Measurements from ENCODE around the gene SUN3. TPM values are rescaled to one million over a fixed set of nuclear protein-coding genes. Genes with fewer than 3 reads are reported as not detected.
"Not testable (repeated sequence)": the region's sequence is repeated elsewhere in the genome, so short reads cannot be mapped to it uniquely, and the experiment has no call there.

SUN3 gene
- total RNA-seq, 1 donor from 2014 or later, result not detected

DNA sequence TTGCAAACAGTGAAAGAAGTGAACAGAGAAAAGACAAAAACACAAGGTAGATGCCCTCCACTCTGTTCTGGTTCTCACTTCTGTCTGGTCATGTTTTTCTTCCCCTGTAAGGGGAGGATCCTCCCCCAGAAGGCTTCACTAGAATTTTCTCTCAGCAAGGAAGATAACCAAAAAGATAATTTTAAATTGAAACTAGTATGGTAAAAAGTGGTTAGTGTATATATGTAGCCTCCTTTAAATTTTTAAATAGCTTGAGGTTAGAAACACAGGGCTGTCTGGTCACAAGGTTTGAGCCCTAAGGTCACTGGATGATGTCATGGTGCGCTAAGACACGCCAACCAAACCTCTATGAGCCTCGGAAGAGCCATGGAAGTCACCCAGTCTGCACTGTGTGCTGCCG is 75.1 kb downstream of the SUN3 start:
- intact Hi-C loops (cut with DNase I), result no loop called here
- ATAC-seq (no peak), DNase-seq (ENCODE audit: missing footprints) (no peak)

DNA sequence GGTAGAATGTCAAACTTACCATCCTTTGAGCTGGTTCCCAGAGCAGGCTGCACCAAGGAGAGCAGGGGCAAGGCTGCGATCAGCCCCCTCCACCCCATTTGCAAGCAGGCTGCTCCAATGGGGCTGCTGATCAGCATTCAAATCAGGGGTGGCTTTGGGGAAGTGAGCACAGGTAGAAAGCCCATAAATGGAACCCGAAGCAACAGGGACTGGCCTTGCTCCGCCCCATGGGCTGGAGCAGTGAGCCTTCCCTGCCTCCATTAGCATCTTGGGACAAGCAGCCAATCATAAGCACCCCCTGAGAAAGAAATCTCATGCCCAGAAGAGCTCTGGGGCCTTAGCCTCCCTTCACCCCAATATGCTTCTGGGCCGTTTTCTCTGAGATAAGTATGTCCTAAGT is 76.7 kb downstream of the SUN3 start:
- DNase-seq (ENCODE audit: missing footprints), result no peak
- intact Hi-C loops (cut with DNase I), result no loop called here
- no peak for ATAC-seq

DNA sequence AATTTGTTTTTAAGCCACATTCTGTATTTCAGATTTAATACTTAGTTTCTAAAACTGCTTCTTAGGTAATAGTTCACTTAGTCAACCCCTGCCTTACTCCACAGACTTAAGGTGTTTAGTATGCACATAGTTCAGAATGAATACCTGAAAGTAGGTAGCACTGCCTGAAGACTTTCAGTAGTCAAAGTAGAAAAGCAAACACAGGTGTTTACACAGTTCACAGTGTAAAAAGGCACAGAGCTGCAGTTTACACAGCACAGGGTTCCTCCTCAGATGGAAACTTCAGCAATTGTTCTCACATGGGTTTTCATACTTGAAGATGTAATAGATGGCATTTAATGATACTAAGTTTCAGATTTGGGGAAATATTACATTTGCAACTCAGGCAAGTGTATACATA is 77.5 kb downstream of the SUN3 start:
- intact Hi-C loops (cut with DNase I), result no loop called here

DNA sequence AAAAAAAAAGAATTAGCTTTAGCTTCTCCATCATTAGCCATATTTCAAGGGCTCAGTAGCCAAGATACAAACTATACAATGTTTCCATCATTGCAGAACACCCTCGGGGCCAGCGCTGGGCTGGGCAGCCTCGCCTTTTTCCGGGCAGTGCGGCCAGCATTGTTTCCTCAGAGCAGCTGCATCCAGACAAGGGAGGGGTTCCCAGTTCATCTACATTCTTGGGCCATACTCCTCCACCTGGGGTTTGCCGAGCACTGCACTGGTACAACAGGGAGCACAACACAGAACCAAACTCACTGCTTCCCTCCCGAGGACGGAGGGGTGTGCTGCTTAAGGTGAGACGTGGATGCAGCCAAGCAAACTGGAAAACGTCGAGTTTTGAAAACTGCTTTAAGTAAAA is 78.2 kb downstream of the SUN3 start:
- intact Hi-C loops (cut with DNase I), result no loop called here
- DNase-seq (ENCODE audit: missing footprints) (no peak), ATAC-seq (peak; percentile 49)

More for the DNA sequence above, 77.5 kb downstream of the SUN3 start:
- no peak for DNase-seq (ENCODE audit: missing footprints)
- no peak for ATAC-seq

DNA sequence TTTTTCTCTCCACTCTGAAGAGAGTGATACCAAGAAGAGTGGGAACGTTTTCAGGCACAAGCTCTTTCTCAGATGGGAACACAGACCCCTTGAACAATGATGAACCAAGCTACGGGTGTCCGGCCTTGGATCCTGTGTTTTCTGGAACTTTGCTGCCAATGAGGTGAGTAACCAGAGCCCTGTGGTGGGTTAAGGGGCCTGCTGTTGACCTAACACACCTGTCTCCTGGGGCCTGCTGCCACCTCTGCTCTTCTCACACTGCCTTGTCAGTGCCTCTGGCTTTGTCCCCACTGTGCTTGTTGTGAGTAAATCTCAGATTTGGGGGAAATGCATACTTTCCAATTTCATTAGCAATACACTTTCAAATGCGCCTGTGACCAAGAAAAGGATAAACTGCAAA is 79.2 kb downstream of the SUN3 start:
- intact Hi-C loops (cut with DNase I), result no loop called here
- DNase-seq (ENCODE audit: missing footprints) (no peak), ATAC-seq (no peak)

DNA sequence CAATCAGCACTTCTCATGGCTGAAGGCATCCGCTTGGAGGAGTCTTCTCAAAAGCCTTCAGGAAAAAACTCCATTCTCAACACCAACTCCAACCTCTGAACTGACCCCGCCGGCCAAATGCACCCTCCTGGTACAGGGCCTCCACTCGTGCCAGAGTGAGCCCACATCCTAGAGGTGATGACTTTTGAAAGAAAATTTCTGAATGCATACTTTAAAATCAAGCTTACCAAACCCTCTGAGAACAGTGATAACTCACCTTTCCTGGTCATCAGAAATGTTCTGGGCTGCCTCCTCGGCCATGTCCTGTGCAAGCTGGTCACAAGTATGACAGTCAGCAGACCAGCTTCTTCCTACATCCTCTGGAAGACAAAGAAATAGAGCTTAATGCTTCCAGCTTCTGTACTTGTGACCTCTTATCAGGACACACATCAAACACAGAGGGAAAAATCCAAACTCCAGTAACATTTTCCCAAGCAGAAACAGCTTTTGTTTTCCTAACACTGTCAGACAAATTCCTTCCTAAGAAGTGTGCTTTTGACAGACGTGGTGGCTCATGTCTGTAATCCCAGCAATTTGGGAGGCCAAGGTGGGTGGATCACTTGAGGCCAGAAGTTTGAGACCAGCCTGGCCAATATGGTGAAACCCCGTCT is 80.6 kb downstream of the SUN3 start, which contains the start of gene PKD1L1:
PKD1L1 (minus strand) TSS at position 326 of the 650 bp plus-strand sequence; CDS start at position 300, 26 bp downstream.
- intact Hi-C loops (cut with DNase I), result no loop called here

DNA sequence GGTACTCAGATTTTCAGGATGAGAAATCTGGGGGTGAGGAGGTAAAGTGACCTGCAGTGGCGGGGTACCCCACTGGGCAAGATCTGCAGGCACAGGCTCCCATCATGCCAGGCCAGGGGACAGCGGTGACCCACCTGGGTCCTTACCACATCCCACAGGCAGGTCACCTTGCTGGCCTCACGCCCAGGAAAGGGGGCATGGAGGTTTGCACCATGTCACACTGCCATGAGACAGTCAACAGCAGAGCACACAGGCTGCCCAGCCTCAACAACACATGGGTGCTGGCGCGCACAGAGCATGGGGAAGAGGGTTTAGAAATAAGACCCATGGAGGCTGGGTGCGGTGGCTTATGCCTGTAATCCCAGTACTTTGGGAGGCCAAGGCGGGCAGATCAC is 81.6 kb downstream of the SUN3 start:
- DNase-seq (ENCODE audit: missing footprints), result no peak
- intact Hi-C loops (cut with DNase I), result no loop called here

More for the DNA sequence above, 80.6 kb downstream of the SUN3 start, which contains the start of gene PKD1L1:
- ATAC-seq (no peak), DNase-seq (ENCODE audit: missing footprints) (no peak)

DNA sequence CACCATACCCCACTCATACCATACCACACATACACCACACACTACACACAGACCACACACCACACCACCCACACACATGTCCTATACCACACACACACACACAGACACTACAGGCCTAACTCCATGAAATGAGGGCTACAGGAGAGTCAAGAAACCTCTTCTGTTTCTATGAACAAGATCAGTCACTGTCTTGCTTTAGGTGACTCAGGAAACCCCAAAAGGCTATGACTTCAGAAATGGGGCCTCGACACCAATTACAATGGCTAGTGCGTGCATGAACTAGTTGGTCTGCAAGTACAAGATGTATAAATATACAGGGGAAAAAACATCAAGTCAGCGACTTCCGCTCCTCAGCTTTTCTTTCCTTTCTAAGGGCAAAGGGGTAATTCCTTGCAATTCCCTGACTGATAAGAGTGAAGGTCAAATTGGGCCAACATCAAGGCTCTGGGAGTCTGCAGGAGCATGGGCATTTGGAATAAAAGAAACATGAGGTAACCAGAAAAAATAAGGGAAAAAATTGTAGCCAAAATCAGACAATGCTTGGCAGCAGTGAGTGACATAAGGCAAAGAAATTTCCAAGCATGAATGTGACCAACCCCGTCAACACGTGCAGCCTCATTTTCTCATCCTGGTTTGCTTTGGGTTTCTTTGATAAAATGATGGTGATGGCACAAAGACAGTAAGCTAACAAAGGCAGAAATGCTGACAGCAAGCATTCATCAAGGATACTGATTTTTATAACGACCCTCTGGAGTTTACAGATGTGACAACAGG is 82.1 kb downstream of the SUN3 start:
- intact Hi-C loops (cut with DNase I), result no loop called here
- DNase-seq (ENCODE audit: missing footprints), result no peak
- no peak for ATAC-seq

More for the DNA sequence above, 81.6 kb downstream of the SUN3 start:
- no peak for ATAC-seq

DNA sequence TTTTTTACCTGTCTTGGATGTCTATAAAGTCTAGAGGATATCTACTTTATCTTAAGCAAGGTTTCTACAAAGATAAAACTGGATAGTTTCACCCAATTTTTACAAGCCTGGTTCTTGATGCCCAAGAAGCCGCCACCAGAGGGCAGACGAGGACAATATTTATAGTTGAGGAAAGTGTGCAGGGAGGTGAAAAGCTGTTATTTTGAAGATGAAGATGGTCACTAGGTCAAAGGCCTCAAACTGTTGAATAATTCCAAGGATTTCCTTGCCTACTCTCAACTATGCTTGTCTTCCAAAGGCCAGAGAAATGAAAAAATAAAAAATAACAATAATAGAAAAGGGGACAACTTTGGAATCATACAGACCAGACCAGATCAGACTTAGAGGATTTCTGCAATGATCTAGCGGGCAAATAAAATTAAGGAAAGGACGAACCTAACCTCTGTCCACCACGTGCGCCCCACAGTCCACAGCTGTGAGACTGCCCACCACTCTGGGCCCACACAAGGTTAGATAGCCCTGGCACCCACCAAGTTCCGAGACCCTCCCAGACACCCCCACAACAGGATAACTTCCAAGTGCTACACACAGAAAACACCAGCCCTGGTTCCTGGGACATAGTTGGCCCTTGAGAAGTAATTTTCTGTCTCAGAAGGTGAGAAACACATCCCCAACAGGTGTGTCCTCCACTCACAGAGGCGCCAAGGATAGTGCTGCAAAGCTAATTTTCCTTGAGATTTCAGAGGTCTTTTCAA is 83.5 kb downstream of the SUN3 start:
- no peak for ATAC-seq
- intact Hi-C loops (cut with DNase I), result loop anchor here (1.0 kb wide), 2 partner anchors 23 to 165 kb away; no protein-coding TSS in a partner anchor

DNA sequence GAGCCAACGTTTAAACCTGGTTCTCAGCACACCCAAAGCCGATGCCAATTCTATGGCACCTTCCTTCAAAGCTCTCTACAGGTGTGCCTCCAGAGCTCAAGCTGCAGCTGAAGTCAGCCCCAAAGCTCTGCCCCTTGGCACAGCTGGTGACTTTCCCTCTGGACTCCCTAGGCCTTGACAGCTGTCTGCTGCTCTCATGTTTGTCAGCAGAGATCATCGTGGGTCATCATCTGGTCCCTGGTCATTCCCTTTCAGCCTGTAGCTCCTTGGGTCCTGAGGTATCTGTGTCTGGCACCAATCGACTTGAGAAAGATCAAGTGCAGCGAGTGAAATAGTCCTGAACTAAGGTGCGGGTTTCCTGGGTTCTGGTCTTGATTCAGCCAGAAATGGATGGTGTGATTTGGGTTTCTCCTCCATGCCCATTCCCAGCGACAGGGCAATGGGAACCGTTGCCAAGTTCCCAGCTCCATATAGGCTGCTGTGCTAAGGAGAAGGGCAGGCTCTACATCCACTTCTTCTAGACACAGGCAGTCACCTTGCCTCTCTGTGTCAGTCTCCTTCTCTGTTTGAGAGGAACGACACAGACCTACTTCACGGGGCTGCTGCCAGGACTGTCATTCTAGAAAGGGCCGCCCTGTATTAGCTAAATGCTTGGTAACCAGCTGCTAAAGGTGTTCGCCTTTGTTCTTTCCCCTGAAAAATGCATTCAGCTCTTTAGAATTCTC is 84.2 kb downstream of the SUN3 start:
- ATAC-seq (no peak), DNase-seq (ENCODE audit: missing footprints) (no peak)
- intact Hi-C loops (cut with DNase I), result loop anchor here (1.0 kb wide), 2 partner anchors 24 to 166 kb away; no protein-coding TSS in a partner anchor

More for the DNA sequence above, 83.5 kb downstream of the SUN3 start:
- peak; percentile 89 for DNase-seq (ENCODE audit: missing footprints)

DNA sequence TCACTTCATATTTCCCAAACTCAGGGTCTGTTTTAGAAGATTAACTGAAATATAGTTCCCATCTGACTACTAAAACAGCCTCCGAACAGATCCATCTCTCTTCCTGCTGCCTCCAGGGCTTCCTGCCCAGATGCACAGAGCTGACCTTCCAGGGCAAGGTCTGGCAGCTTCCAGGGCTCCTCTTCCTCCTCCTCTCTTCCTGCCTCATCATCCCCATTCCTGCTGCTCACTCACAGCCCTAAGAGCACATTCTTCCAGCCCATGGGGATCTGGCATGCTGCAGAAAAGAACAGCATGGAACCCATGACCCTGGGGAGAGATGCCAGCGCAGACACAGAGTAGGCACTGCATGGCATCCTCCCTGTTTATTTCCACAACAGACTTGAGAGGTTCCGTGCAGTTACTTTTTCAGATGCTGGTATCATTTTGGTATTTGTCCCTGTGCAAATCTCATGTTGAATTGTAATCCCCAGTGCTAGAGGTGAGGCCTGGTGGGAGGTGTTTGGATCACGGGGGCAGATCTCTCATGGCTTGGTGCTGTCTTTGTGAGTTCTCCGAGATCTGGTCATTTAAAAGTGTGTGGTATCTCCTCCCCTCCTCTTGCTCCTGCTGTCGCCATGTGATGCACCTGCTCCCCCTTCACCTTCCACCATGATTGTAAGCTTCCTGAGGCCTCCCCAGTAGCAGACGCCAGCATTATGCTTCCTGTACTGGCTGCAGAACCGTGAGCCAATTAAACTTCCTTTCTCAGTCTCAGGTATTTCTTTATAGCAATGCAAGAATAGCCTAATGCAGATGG is 85.0 kb downstream of the SUN3 start:
- DNase-seq (ENCODE audit: missing footprints) (no peak), ATAC-seq (no peak)
- intact Hi-C loops (cut with DNase I), result no loop called here

DNA sequence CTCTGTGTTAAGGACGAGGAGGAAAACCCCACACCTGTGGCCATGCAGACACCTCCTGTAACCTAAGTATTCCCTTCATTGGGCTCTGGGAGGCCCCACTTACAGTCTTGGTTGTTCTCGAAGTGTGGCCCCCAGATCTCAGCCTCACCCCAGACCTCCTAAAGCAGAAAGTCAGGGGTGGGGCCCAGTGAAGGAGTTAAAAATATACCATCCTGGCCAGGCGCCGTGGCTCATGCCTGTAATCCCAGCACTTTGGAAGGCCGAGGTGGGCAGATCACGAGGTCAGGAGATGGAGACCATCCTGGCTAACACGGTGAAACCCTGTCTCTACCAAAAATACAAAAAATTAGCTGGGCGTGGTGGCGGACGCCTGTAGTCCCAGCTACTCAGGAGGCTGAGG is 86.3 kb downstream of the SUN3 start:
- intact Hi-C loops (cut with DNase I); ATAC-seq; DNase-seq (ENCODE audit: missing footprints): not testable (repeated sequence)

DNA sequence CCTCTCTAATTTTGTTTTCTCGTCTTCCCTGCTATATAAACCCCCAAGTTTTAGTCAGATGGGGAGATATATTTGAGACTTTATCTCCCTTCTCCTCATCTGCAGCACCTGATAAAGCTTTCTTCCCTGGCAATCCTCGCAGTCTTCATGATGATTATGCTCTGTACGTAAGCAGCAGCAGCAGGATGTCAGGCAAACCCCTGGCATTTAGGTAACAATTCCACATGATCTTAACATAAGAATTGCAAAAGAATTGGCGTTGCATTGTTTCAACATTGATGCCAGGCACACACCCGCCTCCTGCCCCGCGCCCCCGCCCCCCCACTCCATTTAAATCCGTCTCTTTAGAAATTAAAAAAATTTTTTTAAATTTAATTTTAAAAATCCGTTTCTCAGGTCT is 86.8 kb downstream of the SUN3 start:
- no peak for ATAC-seq
- intact Hi-C loops (cut with DNase I), result no loop called here
- DNase-seq (ENCODE audit: missing footprints), result no peak

DNA sequence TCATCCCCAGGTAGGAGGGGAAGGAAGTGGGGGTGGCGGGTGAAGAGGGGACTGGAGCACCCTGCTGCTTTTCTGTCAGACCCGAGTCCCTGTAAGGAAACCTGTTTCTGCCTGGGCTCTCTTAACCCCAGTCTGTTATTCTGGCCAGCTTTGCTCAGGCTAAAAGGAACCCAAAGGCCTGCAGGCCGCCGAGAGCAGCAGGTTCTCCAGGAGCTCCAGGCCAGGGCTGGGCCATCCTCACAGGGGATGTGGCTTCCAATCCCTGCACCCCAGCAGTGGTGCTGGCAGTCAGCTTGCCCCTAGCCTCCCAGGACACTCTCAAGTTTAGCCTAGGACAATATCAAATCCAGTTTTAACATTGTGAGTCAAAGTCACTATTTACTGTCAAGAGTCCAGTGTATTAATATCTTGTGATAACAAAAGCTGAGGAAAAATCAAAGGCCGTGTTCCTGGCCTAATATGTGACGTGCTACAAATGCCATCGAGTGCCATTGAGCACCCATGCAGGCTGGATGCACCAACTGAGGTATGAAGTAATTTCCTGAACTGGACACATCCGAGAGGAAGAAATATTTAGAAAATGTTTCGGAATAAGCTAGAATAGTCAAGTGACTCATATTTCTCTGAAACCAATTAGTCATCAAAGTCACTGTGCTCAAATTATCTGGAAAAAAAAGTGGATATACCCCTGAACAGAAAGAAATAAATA is 87.6 kb downstream of the SUN3 start:
- ATAC-seq, result peak; percentile 45
- DNase-seq (ENCODE audit: missing footprints), result peak; percentile 69
- intact Hi-C loops (cut with DNase I), result no loop called here

DNA sequence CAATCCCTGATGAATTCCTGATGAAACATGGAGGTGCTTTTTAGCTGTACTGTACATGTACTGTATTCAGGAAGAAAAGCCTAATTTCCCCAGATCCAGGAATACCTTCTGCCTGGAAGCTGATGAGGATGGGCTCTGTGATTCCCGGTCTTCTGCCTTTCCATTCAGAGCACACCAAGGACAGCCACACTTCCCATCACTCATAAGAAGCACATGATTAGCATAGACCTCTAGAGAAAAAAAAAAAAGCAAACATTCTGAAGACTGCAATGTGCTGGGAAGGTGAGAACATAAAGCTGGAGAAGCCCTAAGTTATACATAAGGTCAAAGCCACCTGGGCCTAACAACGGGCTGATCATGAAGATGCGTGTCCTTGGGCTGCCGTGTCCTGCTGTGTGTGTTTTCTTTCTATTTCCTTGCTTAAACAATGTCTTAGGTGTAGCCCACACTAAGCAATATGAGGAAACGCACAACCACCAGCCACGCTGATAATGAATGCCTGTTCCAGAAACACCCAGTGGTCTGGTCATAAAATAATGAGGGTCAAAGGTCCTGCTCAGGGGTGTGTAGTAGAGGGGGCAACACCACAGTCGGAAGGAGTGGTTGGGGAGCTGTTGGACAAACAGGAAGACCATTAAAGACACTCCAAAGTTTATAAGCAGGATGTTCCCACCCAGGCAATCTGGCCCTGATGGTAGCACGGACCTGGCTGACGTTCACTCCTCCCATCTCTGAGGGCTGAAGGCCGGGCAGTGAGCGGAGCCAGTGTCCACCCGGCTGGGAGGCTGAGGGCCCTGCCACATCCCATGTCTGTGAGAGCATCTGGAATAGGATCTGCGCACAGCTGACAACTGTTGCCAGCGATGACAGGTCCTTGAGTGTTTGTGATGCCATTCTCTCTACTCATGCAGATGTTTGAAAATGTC is 88.6 kb downstream of the SUN3 start:
- ATAC-seq, result peak; percentile 53
- intact Hi-C loops (cut with DNase I), result no loop called here
- peak; percentile 63 for DNase-seq (ENCODE audit: missing footprints)

DNA sequence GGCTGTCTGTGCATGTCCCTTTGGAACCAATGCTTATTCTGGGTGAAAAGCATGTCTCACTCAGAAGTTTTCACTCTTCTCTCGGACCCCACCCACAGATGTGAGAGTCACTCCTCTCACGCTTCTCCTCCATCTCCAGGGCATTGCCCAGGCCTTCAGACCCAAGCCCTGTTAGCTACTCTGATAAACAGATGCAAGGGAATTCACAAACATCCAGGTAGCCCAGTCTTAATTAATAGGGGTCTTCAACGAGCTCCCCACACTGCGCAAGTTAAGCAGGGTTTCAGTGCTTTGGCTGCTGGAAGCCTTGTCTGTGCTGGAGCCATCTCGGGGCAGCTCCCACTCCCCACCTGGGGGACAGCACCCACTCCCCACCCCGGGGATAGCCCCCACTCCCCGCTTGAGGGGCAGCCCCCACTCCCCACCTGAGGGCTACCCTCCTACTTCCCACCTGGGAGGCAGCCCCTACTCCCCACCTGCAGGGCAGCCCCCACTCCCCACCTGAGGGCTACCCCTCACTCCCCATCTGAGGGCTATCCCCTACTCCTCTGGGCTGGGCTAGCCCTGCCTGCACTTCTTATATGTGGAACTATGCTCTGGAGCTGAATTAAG is 89.4 kb downstream of the SUN3 start:
- intact Hi-C loops (cut with DNase I), result no loop called here

More for the DNA sequence above, 89.4 kb downstream of the SUN3 start:
- no peak for DNase-seq (ENCODE audit: missing footprints)
- ATAC-seq, result no peak
